HG02642 (cell line): ENCODE measurements around the gene ZNF473.
"Not testable (repeated sequence)": the region's sequence is repeated elsewhere in the genome, so short reads cannot be mapped to it uniquely, and the experiment has no call there.

Source experiments
- ATAC-seq: cut with Tn5 transposase; IDR thresholded peaks from one replicate; pipeline ENCODE4 v1.9.1; 2021; ENCODE audit warnings: mild to moderate bottlenecking; ENCODE audit not compliant: unreplicated experiment, poor library complexity

Gene ZNF473

DNA sequence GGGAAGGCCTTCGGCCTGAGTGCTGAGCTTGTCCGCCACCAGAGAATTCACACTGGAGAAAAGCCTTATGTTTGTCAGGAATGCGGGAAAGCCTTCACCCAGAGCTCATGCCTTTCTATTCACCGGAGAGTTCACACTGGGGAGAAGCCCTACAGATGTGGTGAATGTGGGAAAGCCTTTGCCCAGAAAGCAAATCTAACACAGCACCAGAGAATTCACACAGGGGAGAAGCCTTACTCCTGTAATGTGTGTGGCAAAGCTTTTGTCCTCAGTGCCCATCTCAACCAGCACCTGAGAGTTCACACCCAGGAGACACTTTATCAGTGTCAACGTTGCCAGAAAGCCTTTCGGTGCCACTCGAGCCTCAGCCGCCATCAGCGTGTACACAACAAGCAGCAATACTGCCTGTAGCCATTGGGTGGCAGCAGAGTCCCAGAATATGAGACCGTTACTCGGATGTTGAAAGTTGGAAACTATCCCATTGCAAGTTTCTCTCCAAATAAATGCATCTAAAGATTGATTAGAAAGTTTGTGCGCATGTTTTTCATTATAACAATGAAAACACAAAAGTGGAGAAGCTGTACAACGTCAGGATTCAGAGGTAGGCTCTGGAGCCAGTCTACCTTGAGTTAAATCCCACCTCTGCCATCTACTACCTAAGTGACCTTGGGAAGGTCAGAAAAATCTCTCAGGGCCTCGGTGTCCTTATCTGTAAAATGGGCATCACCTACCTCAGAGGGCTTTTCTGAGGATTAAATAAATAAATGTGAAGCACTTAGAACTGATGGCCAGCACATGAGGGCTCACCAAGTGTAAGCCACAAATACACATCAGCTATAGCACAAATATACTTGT is 21.1 kb downstream of the ZNF473 start:
- no peak for ATAC-seq

- ATAC-seq, result no peak
Observed at GRCh38 chr19:50047671-50048070, 21.9 kb downstream of the ZNF473 start.

- no peak for ATAC-seq
Observed at GRCh38 chr19:50050406-50051227, 24.8 kb downstream of the ZNF473 start.

- not testable (repeated sequence) for ATAC-seq
Observed at GRCh38 chr19:50051228-50051895, 25.6 kb downstream of the ZNF473 start.

DNA sequence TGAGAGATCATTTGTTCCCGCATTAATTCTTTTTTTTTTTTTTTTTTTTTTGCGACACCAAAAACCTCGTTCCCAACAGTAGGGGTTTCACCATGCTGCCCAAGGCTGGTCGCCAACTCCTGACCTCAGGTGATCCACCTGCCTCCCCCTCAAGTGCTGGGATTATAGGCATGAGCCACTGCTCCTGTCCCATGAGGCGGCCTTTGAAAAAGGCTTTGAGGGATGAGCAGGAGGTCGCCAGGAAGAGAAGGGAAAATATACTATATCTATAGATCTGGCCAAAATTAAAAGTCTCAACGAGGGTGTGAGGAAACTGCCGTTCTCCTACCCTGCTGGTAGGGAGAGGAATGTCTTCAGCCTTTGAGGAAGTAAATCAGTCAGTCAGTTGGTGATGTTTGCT is 26.2 kb downstream of the ZNF473 start:
- no peak for ATAC-seq

DNA sequence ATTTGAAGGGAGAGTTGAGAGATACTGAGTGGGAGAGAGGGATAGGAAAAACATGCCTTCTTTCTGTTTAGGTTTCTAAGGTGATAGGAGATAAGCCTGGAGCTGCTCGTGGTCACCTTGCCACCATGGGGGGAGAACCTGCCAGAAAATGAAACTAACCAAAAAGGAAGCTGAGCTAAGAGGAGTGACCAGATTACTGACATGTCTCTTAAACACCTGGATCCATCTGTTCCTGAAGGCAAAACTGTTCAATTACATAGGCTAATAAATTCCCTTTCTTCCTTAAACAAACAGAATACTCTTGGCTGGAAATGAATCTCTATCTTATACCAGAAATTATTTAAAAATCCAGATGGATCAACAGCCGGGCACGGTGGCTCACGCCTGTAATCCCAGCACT is 27.3 kb downstream of the ZNF473 start:
- no peak for ATAC-seq

GRCh38 chr19:50058425-50058824 is 32.6 kb downstream of the ZNF473 start:
- ATAC-seq, result no peak

- no peak for ATAC-seq
Observed at GRCh38 chr19:50059045-50059444, 33.2 kb downstream of the ZNF473 start.

DNA sequence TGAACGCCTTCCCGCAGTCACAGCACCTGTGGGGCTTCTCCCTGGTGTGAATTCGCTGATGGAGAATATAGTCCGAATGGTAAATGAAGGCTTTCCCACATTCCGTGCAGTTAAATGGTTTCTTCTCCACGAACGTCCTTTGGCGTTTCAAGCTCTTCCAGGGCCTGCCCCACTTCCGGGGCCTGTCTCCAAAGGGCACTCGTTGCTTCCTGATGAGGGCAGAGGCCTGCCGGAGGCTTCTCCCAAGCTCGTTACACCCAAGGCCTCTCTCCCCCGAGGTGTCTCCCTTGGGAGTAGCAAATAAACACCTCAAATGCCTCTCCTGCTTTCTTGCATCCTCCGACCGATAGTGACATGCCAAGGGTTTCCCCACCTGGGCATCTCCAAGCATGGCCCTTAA is 34.3 kb downstream of the ZNF473 start:
- ATAC-seq, result no peak

DNA sequence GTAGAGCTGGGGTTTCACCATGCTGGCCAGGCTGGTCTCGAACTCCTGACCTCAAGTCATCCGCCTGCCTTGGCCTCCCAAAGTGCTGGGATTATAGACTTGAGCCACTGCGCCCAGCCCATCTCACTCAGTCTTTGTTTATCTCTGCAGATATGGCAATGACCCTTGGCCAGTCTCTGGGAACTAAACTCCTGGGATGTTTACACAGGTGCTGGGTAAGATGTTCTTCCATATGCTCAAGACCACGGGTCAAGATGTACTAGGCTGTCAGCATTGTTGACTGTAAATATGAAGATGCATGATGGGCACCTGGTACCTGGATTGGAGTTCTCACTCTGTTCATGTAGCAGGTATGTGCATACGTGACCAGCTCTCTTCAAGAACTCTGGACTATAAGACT is 35.8 kb downstream of the ZNF473 start:
- no peak for ATAC-seq

DNA sequence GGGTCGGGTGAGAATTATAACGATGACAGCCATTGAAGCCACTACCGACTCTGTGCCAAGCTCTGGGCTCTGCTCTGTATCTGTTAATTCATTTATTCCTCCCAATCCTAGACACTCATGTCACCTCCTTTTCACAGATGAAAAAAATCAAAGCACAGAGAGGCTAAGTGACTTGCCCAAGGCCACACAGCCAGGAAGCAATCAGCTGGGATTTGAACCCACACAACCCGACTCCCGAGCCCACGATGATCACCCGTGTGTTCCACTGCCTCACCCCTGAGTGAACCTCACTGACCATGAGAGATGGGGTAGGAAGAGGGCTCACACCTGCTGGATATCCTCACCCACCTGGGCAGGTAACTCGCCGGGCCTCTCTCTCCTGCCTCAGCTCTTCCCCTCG is 40.1 kb downstream of the ZNF473 start:
- ATAC-seq, result no peak

- ATAC-seq, result no peak
Observed at GRCh38 chr19:50067575-50067974, 41.8 kb downstream of the ZNF473 start.

DNA sequence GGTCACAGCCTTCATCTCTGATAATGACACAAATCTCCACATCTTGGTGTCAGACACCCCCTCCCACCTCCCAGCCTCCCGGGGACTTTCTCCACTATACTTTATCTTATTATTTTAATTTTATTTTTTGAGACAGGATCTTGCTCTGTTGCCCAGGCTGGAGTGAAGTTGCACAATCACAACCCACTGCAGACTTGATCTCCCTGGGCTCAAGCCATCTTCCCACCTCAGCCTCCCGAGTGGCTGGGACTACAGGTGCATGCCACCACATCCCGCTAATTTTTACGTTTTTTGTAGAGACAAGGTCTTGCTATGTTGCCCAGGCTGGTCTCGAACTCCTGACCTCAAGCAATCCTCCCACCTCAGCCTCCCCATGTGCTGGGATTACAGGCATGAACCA is 42.6 kb downstream of the ZNF473 start:
- ATAC-seq, result not testable (repeated sequence)

- ATAC-seq, result not testable (repeated sequence)
Observed at GRCh38 chr19:50075076-50075475, 49.3 kb downstream of the ZNF473 start.

- ATAC-seq, result not testable (repeated sequence)
Observed at GRCh38 chr19:50075644-50076372, 50.0 kb downstream of the ZNF473 start.

GRCh38 chr19:50076581-50077355 is 51.0 kb downstream of the ZNF473 start:
- not testable (repeated sequence) for ATAC-seq

- ATAC-seq, result not testable (repeated sequence)
Observed at GRCh38 chr19:50079014-50079413, 53.2 kb downstream of the ZNF473 start.

DNA sequence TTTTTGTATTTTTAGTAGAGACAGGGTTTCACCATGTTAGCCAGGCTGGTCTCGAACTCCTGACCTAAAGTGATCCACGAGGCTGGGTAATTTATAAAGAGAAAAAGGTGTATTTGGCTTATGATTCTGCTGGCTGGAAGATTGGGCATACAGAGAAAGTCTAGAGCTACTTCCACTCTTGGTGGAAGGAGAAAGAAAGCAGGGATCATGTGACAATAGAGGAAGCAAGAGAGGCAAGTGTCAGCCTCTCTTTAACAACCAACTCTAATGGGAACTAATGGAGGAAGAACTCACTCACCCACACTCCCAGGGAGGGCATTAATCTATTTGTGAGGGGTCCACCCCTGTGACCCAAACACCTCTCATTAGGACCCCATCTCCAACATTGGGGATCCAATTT is 58.6 kb downstream of the ZNF473 start:
- not testable (repeated sequence) for ATAC-seq

GRCh38 chr19:50087153-50087552 is 61.3 kb downstream of the ZNF473 start:
- ATAC-seq, result not testable (repeated sequence)
